Activated CD4-positive, alpha-beta T cell treated with anti-CD3 and anti-CD28 coated beads, Interleukin-2, amount 10 ng/mL, durations not matched to agents 24 days and 14 days (primary cell): ENCODE data around the gene CKAP2L. TPM values are rescaled to one million over a fixed set of nuclear protein-coding genes. Genes with fewer than 3 reads are reported as not detected.

Source experiments
- DNase-seq: peaks from one replicate; pipeline ENCODE4 v3.0.0; 2022
- H3K27ac Mint-ChIP-seq: one replicate; pipeline ENCODE4 v1.8.0; 2022; ENCODE audit warnings: mild to moderate bottlenecking, mixed read lengths
- H3K27me3 Mint-ChIP-seq: one replicate; pipeline ENCODE4 v1.8.0; 2022; ENCODE audit warnings: mixed read lengths
- H3K36me3 Mint-ChIP-seq: one replicate; pipeline ENCODE4 v1.8.0; 2022; ENCODE audit warnings: low read depth, mild to moderate bottlenecking, mixed read lengths
- H3K4me1 Mint-ChIP-seq: one replicate; pipeline ENCODE4 v1.8.0; 2021; ENCODE audit warnings: mixed read lengths
- H3K4me3 Mint-ChIP-seq: one replicate; pipeline ENCODE4 v1.8.0; 2022; ENCODE audit warnings: mild to moderate bottlenecking, moderate library complexity, mixed read lengths
- H3K9me3 Mint-ChIP-seq: one replicate; pipeline ENCODE4 v1.8.0; 2021; ENCODE audit warnings: mixed read lengths
- intact Hi-C: fragments of 100-400 bp; cut with micrococcal nuclease; formaldehyde crosslinking; loops from one replicate; pipeline ENCODE4 v1.15.1; 2023
- total RNA-seq: library from RNA; stranded (reverse); gene quantifications from 2 replicates; pipeline ENCODE4 v1.2.3, GENCODE V29; 2022

The CKAP2L gene
- total RNA-seq, 1 donor from 2014 or later, result 17.8 TPM

DNA sequence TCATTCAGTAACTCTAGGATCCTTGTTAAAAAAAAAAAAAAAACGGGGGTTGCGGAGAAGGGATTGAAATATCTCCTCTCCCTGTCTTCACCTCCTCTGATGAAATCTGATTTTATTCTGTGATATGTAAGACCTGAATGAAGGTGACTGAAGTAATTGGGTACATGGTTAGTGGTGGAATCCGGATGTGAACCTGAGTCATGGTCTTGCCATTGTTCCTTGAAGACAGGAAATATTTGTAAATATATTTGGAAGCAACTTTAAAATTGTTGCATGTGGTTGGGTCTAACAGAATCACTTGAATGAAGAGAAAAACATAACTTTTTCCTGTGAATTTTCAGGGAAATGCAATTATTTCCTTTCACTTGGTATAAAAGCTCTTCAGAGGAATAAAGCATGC is 22.9 kb upstream of the CKAP2L start:
- intact Hi-C loops, result no loop called here
- DNase-seq, result no peak

DNA sequence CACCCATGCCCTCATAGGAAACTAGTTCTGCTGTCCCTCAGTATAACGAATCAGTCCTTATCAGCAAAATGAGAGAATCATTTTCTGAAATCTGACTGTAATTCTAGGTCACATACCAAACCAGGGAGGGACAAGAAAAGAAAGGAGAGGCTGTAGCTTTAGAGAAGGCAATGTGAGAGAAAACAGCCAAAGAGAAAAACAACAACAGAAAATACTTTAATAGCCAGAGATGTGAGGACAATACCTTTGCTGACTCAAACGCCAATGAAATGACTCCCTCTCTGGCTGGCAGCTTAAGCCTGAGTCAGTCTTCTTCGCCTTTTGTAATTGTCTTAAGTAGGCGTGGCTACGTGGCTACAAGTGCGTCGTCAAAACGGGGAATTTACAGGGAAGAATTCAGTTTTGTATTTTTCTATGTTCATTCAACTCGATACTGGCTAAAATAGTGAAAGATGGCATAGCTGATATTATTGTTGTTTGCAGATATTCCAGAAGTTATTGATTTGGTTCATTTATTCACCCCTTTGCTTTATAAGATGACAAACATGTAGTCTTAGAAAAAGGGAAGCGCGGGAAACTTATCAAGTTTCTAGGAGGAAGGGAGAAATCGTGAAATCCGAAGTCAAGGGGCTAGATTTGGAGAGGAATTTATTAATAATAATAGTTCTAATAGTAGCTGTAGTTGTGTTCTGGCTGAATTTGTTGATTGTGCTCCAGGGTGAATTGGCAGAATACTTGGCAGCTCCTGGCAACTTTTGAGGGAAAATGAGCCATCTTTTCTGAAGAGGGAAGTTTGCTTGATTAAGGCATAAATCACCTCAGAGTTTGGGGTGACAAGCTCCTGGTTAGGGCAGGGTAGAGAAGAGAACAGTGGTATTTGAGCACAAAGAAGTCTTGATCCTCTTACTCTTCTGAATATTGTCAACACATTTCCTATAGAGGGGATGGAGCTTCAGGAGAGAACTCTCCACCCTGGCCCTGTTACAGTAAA is 20.1 kb upstream of the CKAP2L start, which contains the start of gene IL1A:
Gene IL1A, minus strand, starts transcription at position 295 of the 991 bp plus-strand sequence. CDS start 723 bp downstream, outside the sequence.
- DNase-seq, result no peak
- Mint-ChIP-seq H3K9me3 (peaks cover 3% of the 10 kb centered on the region), H3K27ac (peak within 1 kb of the TSS; percentile 51), H3K36me3 (peaks cover 4% of the 10 kb centered on the region), H3K4me3 (peak within 1 kb of the TSS; percentile 57), H3K4me1 (peaks cover 10% of the 10 kb centered on the region), H3K27me3 (peaks cover 10% of the 10 kb centered on the region)
- intact Hi-C loops, result loop anchor here (5.0 kb wide), 1 partner anchor 38 kb away; no protein-coding TSS in a partner anchor

More for the DNA sequence above, 22.9 kb upstream of the CKAP2L start:
- Mint-ChIP-seq H3K36me3 (peaks cover 4% of the 10 kb centered on the region), H3K9me3 (peaks cover 6% of the 10 kb centered on the region), H3K4me1 (peaks cover 10% of the 10 kb centered on the region), H3K4me3 (no peak overlapping the region), H3K27ac (no peak overlapping the region), H3K27me3 (peaks cover 10% of the 10 kb centered on the region)

DNA sequence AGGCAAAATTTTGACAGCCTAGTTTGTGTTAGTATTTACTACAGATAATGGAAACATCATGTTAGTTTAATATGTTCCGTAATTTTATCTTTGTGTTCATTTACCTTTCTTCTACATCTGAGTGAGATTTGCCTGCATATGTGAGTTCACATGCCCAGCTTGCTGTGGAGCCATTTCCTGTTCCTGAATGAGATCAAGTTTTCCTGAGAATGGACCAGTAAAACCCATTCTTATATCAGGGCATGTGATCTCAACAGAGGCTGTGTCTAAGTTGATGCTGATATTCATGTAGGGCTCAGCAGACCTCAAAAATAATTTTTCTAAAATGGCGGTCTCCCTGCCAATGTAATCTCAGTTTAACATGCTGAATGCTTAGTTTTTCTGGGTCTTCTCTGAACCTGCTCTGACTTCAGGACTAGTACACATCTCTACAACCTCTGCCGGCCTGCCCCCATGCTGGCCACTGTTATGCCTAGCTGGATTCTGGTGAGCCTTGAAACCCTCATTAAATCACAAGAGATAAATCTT is 18.8 kb upstream of the CKAP2L start:
- peaks cover 3% of the 10 kb centered on the region for H3K9me3 Mint-ChIP-seq
- DNase-seq, result no peak
- H3K36me3 Mint-ChIP-seq, result peaks cover 4% of the 10 kb centered on the region
- H3K4me3 Mint-ChIP-seq, result peak overlapping the region; percentile 57
- H3K27ac Mint-ChIP-seq, result peak overlapping the region; percentile 13
- H3K27me3 Mint-ChIP-seq, result peaks cover 16% of the 10 kb centered on the region
- intact Hi-C loops, result loop anchor here (5.0 kb wide), 1 partner anchor 39 kb away; no protein-coding TSS in a partner anchor
- peaks cover 10% of the 10 kb centered on the region for H3K4me1 Mint-ChIP-seq

DNA sequence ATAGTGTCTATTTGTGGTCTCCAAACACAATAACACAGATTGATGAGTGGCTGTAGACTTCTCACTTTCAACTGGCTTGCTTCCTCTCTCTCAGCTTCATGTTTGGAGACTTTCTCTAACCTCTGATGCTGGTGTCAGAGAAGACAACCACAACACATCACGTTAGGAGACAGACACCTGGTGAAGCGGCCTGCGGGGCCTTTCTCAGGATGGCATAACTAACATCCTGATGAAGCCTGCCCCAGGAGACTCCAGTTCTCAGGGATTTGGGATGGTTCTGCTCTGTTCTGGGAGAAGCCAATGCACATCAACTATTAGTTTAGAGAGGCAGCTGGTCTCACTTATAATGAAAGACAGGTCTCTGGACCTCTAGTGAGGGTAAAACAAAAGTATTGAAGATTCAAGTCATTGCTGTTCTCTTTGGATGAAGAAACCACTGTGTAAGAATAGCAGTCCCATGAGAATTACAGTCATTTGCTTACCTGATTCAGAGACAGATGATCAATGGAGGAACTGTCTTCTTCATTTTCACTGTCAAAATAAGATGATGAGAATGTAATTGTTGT is 17.9 kb upstream of the CKAP2L start:
- H3K4me1 Mint-ChIP-seq, result peaks cover 13% of the 10 kb centered on the region
- H3K9me3 Mint-ChIP-seq, result peaks cover 5% of the 10 kb centered on the region
- H3K36me3 Mint-ChIP-seq, result peaks cover 10% of the 10 kb centered on the region
- peaks cover 25% of the 10 kb centered on the region for H3K27me3 Mint-ChIP-seq
- intact Hi-C loops, result loop anchor here (5.0 kb wide), 1 partner anchor 40 kb away; no protein-coding TSS in a partner anchor
- H3K4me3 Mint-ChIP-seq, result no peak overlapping the region
- no peak for DNase-seq
- no peak overlapping the region for H3K27ac Mint-ChIP-seq

DNA sequence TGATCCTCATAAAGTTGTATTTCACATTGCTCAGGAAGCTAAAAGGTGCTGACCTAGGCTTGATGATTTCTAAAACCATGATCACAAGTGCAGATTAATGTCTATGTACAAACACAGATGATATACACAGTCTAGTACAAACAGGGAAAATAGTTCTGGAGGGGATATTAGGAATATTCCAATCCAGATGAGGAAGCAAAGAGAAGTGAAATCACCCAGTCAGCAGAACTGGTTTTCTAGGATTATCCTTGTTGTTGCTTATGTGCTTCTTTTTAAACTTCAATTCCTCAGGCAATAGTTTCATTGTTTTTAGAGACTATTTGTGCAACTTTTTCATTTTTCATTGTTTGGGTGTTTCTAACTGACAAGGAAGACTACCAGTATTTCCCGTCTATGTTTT is 15.2 kb upstream of the CKAP2L start:
- no peak for DNase-seq
- peaks cover 19% of the 10 kb centered on the region for H3K36me3 Mint-ChIP-seq
- peaks cover 30% of the 10 kb centered on the region for H3K27me3 Mint-ChIP-seq
- H3K9me3 Mint-ChIP-seq, result peaks cover 16% of the 10 kb centered on the region
- no peak overlapping the region for H3K27ac Mint-ChIP-seq
- no peak overlapping the region for H3K4me3 Mint-ChIP-seq
- H3K4me1 Mint-ChIP-seq, result peaks cover 23% of the 10 kb centered on the region
- intact Hi-C loops, result no loop called here

DNA sequence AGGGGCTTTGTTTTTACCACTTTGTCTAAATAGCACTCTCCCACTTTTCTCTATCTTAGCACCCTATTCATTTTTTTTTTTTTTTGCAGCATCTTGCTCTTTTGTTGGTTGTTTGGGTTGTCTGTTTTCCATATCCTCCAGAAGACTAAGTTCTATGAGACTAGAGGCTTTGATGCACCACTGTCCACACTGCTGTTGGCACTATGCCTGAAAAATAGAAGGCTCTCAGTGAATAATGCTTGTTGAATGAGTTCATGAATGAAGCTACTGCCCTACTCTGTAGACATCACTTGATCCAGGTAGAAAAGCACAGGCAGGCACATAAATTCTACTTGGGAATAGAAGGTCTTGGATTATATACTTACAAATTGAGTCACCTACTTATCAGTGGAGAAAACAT is 12.6 kb upstream of the CKAP2L start:
- DNase-seq, result no peak
- H3K4me1 Mint-ChIP-seq, result peaks cover 17% of the 10 kb centered on the region
- peak overlapping the region; percentile 81 for H3K27ac Mint-ChIP-seq
- intact Hi-C loops, result loop anchor here (2.0 kb wide), 1 partner anchor 18 kb away; no protein-coding TSS in a partner anchor
- peaks cover 29% of the 10 kb centered on the region for H3K27me3 Mint-ChIP-seq
- peaks cover 15% of the 10 kb centered on the region for H3K36me3 Mint-ChIP-seq
- peak overlapping the region; percentile 30 for H3K4me3 Mint-ChIP-seq
- peaks cover 17% of the 10 kb centered on the region for H3K9me3 Mint-ChIP-seq

DNA sequence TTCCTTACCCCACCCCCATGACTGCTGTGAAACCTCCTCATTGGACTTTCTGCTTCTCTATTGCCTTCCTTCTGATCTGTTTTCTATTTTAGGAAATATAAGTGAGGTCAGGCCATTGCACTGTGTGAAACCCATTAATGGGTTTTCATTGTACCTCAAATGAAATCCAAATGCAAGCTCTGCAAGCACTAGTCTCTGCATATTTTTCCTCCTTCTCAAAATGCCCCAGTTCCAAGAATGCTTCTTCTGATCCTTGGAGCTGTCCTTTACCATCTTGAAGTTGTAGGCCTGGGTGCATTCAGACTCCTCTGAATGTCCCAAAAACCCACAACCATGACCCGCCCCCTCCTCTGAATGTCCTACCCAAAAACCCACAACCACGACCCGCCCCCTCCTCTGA is 11.7 kb upstream of the CKAP2L start:
- Mint-ChIP-seq H3K4me3 (no peak overlapping the region), H3K4me1 (peaks cover 17% of the 10 kb centered on the region), H3K27me3 (peaks cover 30% of the 10 kb centered on the region), H3K36me3 (peaks cover 15% of the 10 kb centered on the region), H3K9me3 (peaks cover 17% of the 10 kb centered on the region), H3K27ac (peak overlapping the region; percentile 23)
- intact Hi-C loops, result loop anchor here (2.0 kb wide), 1 partner anchor 19 kb away; no protein-coding TSS in a partner anchor
- peak; percentile 57 for DNase-seq

DNA sequence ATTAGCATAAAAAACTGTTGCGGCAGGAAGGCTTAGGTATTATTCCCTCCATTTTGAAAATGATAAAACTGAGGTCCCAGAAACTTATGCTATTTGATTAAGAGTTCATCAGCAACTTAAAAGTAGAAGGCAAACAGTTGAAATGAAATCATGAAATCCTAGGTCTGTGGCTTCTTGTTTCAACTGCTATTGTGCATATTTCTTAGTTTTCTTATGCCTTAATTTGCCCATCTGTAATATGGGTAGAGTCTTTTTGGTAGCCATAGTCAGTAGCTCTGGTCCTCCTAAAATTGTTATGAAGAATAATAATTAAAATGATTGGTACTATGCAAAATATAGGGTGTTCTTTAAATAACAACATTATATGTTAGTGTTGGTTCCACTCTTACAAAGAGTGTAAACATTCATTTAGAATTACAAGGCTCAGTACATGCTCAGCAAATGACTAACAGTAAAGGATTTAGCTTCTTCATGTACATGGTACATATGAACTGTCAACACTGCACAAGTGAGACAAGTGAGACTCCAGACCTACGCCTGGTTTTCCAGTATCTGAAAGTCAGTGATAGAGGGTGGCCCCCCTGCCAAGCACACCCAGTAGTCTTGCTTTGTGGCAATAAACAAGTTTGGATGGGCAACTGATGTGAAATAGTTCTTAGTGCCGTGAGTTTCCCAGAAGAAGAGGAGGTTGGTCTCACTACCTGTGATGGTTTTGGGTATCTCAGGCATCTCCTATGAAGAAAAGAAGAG is 10.3 kb upstream of the CKAP2L start:
- peaks cover 17% of the 10 kb centered on the region for H3K4me1 Mint-ChIP-seq
- no peak for DNase-seq
- no peak overlapping the region for H3K4me3 Mint-ChIP-seq
- H3K9me3 Mint-ChIP-seq, result peaks cover 17% of the 10 kb centered on the region
- intact Hi-C loops, result no loop called here
- H3K36me3 Mint-ChIP-seq, result peaks cover 15% of the 10 kb centered on the region
- H3K27me3 Mint-ChIP-seq, result peaks cover 30% of the 10 kb centered on the region
- H3K27ac Mint-ChIP-seq, result no peak overlapping the region

DNA sequence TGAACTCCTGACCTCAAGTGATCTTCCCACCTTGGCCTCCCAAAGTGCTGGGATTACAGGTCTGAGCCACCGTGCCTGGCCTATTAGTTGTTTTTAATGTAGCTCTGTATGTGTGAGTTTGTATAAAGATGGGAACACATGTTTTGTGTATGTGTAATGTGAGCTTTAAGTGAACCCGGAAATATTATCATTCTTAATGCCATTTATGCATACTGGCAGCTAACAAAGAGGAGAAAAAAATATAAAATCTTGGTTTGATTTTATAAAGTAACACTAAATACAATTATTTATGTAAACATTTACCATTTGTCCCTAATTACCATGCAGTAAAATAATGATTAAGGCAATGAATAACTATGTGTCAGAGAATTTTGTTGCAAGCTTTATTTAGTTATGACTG is 9.1 kb upstream of the CKAP2L start:
- H3K36me3 Mint-ChIP-seq, result peaks cover 15% of the 10 kb centered on the region
- H3K27me3 Mint-ChIP-seq, result peaks cover 25% of the 10 kb centered on the region
- intact Hi-C loops, result no loop called here
- peaks cover 20% of the 10 kb centered on the region for H3K9me3 Mint-ChIP-seq
- DNase-seq, result no peak
- H3K27ac Mint-ChIP-seq, result no peak overlapping the region
- no peak overlapping the region for H3K4me3 Mint-ChIP-seq
- H3K4me1 Mint-ChIP-seq, result peaks cover 17% of the 10 kb centered on the region

DNA sequence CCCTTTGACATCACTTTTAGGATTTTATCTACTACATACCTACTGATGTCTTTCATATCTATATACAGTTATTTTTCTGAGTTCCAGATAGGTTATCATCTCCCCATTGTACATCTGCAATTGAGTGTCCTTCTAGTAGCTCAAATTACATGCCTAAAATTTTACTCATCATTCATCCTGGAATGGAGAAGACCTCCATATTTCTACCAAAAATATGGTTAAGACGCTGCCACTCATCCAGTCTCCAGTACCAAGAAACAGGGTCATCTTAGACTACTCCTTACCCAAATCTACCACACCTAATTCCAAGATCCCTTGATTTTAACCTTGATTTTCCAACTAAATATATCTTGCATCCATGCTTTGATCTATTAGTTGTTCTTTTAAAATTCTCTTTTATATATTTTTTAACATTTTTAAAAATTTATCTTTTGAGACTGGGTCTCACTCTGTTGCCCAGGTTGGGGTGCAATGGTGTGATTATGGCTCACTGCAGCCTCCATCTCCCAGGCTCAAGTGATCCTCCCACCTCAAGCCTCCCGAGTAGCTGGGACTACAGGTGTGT is 8.6 kb upstream of the CKAP2L start:
- no peak for DNase-seq

DNA sequence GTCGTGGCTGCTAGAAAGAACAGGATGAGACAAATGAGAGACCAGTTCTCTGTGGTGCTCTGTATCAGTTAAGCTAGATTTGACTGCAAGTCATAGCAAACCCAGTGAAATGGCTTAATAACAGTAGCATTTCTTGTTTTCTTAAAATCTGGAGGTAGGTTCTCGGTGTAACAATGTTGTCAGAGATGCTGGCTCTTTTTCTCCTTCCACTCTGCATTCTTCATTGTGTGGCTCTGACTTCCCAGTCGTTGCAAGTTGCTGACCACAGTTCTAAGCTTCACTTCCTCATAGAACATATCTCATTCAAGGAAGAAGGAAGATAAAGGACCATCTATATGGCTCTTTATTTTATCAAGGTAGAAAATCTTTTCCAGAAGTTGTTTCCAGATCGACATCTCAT is 7.9 kb upstream of the CKAP2L start:
- intact Hi-C loops, result no loop called here
- Mint-ChIP-seq H3K9me3 (peaks cover 26% of the 10 kb centered on the region), H3K4me1 (peaks cover 25% of the 10 kb centered on the region), H3K36me3 (peaks cover 9% of the 10 kb centered on the region), H3K4me3 (no peak overlapping the region), H3K27me3 (peaks cover 13% of the 10 kb centered on the region), H3K27ac (no peak overlapping the region)
- DNase-seq, result no peak

More for the DNA sequence above, 8.6 kb upstream of the CKAP2L start:
- Mint-ChIP-seq H3K36me3 (peaks cover 15% of the 10 kb centered on the region), H3K4me1 (peaks cover 21% of the 10 kb centered on the region), H3K27me3 (peaks cover 20% of the 10 kb centered on the region), H3K27ac (no peak overlapping the region), H3K4me3 (no peak overlapping the region), H3K9me3 (peaks cover 21% of the 10 kb centered on the region)
- intact Hi-C loops, result no loop called here

DNA sequence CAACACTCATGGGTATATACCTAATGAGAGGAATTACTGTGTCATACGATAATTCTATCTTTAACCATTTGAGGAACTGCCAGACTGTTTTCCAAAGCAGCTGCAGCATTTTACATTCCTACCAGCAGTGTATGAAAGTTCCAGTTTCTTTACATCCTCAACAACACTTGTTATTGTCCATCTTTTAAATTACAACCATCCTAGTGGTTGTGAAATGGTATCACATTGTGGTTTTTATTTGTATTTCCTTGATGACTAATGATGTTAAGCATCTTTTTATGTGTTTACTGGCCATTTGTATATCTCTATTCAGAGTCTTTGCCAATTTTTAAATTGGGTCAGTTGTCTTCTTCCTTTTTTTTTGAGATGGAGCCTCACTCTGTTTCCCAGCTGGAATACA is 4.0 kb upstream of the CKAP2L start:
- intact Hi-C loops, result no loop called here
- H3K27me3 Mint-ChIP-seq, result peaks cover 8% of the 10 kb centered on the region
- DNase-seq, result no peak
- peaks cover 25% of the 10 kb centered on the region for H3K4me1 Mint-ChIP-seq
- H3K4me3 Mint-ChIP-seq, result no peak overlapping the region
- H3K27ac Mint-ChIP-seq, result no peak overlapping the region
- peaks cover 5% of the 10 kb centered on the region for H3K36me3 Mint-ChIP-seq
- H3K9me3 Mint-ChIP-seq, result peaks cover 16% of the 10 kb centered on the region
